A549 (cell line): ENCODE measurements around the gene SH3GL2. TPM values are rescaled to one million over a fixed set of nuclear protein-coding genes. Genes with fewer than 3 reads are reported as not detected.
A peak's percentile ranks its signal among the peaks of the same experiment; 100 is the strongest.

Experiments
- ATAC-seq, 2 experiments: fragments of 200-7000 bp in 1 of 2; fragments of >200 bp in 1 of 2; cut with Nextera tagmentation in 1 of 2; cut with Tn5 transposase in 1 of 2; 3 replicates each; pipeline versions ENCODE4 v1.8.0 to v1.9.1; 2018 to 2020; ENCODE audit warnings: mild to moderate bottlenecking in 1 of 2, moderate library complexity in 1 of 2
- CTCF ChIA-PET: fragments of 300-600 bp; sonication (Branson Sonifier 250); formaldehyde crosslinking; extraction: SDS; loops from one replicate; lab custom pipeline; 2021; ENCODE audit warnings: antibody characterized with exemption, inconsistent platforms; lab: Yijun Ruan, JAX
- POLR2A ChIA-PET: fragments of 350-600 bp; formaldehyde crosslinking; extraction: SDS; loops from one replicate; lab custom pipeline; 2021; ENCODE audit warnings: antibody characterized with exemption, inconsistent platforms; lab: Yijun Ruan, JAX
- DNase-seq, 2 experiments: peaks; one replicate each; pipeline versions ENCODE4 v3.0.0 to v3.0.0-alpha.2; 2011 to 2016; ENCODE audit warnings: low read depth in 1 of 2, low spot score in 1 of 2
- FAIRE-seq: peaks from 2 replicates; lab custom pipeline; 2011; peaks lifted over from hg19 to GRCh38; lab: Jason Lieb, UNC
- H3K27ac ChIP-seq, 2 experiments: fragments of >200 bp; sonication (Bioruptor Twin); formaldehyde crosslinking; 3 replicates each; pipeline ENCODE4 v1.5.1; 2016 to 2017
- H3K4me1 ChIP-seq: fragments of >200 bp; sonication (Bioruptor Twin); formaldehyde crosslinking; 3 replicates; pipeline ENCODE4 v1.6.1; 2016
- H3K4me2 ChIP-seq: fragments of >200 bp; sonication (Bioruptor Twin); formaldehyde crosslinking; 3 replicates; pipeline ENCODE4 v1.6.1; 2016
- H3K4me3 ChIP-seq: fragments of >200 bp; sonication (Bioruptor Twin); formaldehyde crosslinking; 3 replicates; pipeline ENCODE4 v1.5.1; 2016
- H3K9me3 ChIP-seq: fragments of >200 bp; sonication (Bioruptor Twin); formaldehyde crosslinking; 3 replicates; pipeline ENCODE4 v1.6.1; 2016
- BCL3 ChIP-seq: fragments of >200 bp; sonication (Bioruptor Twin); formaldehyde crosslinking; IDR thresholded peaks from 3 replicates; pipeline ENCODE4 v1.6.1; 2016
- CTCF ChIP-seq: fragments of >200 bp; sonication (Bioruptor Twin); formaldehyde crosslinking; IDR thresholded peaks from 3 replicates; pipeline ENCODE4 v1.5.1; 2016
- FOSL2 ChIP-seq, 2 experiments: fragments of 450-650 bp in 1 of 2; fragments of >200 bp in 1 of 2; sonication (Bioruptor Twin) in 1 of 2; formaldehyde crosslinking; IDR thresholded peaks; 2 replicates each; pipeline versions ENCODE4 v1.5.0 to v1.6.1; 2016 to 2020; ENCODE audit warnings: mild to moderate bottlenecking in 1 of 2, moderate library complexity in 1 of 2
- GATA3 ChIP-seq: IDR thresholded peaks from 2 replicates; pipeline ENCODE4 v1.6.1; 2012; ENCODE audit warnings: borderline replicate concordance
- HDAC2 ChIP-seq: fragments of 200-600 bp; sonication (generic); IDR thresholded peaks from 2 replicates; pipeline ENCODE4 v1.6.1; 2016
- HOXB13 ChIP-seq: fragments of 250-450 bp; sonication (Bioruptor Pico); IDR thresholded peaks from 2 replicates; pipeline ENCODE4 v1.5.0; 2020; ENCODE audit warnings: low read depth, mild to moderate bottlenecking, moderate library complexity
- MYC ChIP-seq: IDR thresholded peaks from 2 replicates; pipeline ENCODE4 v1.6.1; 2012; ENCODE audit warnings: mild to moderate bottlenecking, inconsistent platforms, low read length, improper control_type of control experiment, borderline replicate concordance
- NR3C1 ChIP-seq: fragments of >200 bp; sonication (Bioruptor Twin); formaldehyde crosslinking; IDR thresholded peaks from 3 replicates; pipeline ENCODE4 v1.6.1; 2017
- RAD21 ChIP-seq, 2 experiments: fragments of >200 bp in 1 of 2; sonication (Bioruptor Twin) in 1 of 2; formaldehyde crosslinking in 1 of 2; IDR thresholded peaks in 1 of 2; conservative IDR thresholded peaks in 1 of 2; 2 replicates in 1 of 2; 3 replicates in 1 of 2; pipeline ENCODE4 v1.6.1; 2012 to 2018; ENCODE audit warnings: inconsistent platforms in 1 of 2
- REST ChIP-seq: fragments of 200-600 bp; sonication (generic); IDR thresholded peaks from 2 replicates; pipeline ENCODE4 v1.6.1; 2016; ENCODE audit warnings: antibody characterized with exemption, mild to moderate bottlenecking, moderate library complexity
- SMC3 ChIP-seq: fragments of >200 bp; sonication (Bioruptor Twin); formaldehyde crosslinking; IDR thresholded peaks from 3 replicates; pipeline ENCODE4 v1.6.1; 2018; ENCODE audit warnings: inconsistent platforms
- ZSCAN20 ChIP-seq: fragments of 250-450 bp; sonication (Bioruptor Pico); IDR thresholded peaks from 2 replicates; pipeline ENCODE4 v1.8.0; 2022; ENCODE audit warnings: mild to moderate bottlenecking, moderate library complexity
- WGBS: methylation state at CpG from one replicate; pipeline ENCODE4 v1.1.6; 2017; ENCODE audit errors: missing lambda C conversion rate; 5-methylcytosine and 5-hydroxymethylcytosine counted together
- polyA plus RNA-seq, 4 experiments: library from polyadenylated mRNA; depleted of rRNA in 3 of 4; stranded (reverse); fragments of >200 nt; fragmentation: RNase III in 1 of 4; extraction: RNeasy Plus Mini Kit Qiagen cat#74134 plus additional on column Dnase treatment in 1 of 4; gene quantifications; 2 replicates in 3 of 4; 3 replicates in 1 of 4; pipeline ENCODE4 v1.2.3, GENCODE V29; 2011 to 2017

SH3GL2 gene
- polyA plus RNA-seq, 2 of the 4 experiments (the other 2 are of a cell fraction): 0.03 TPM

- DNase-seq (no peak), ATAC-seq (no peak), FAIRE-seq (no peak)
- Histone ChIP-seq H3K4me1 (no peaks in the 10 kb centered on the region), H3K4me3 (no peak overlapping the region), H3K9me3 (no peaks in the 10 kb centered on the region), H3K27ac (no peak overlapping the region), H3K4me2 (no peak overlapping the region)
- 17% methylated on average over 4 of the region's 4 CpGs for WGBS
- ChIA-PET POLR2A (no interaction called here), CTCF (interaction anchor here (0.8 to 5.6 kb wide), 25 partner anchors 9 to 1218 kb away, joined by 3 to 53 read pairs (median 6); no protein-coding TSS in a partner anchor)
- no peak for TF ChIP-seq HOXB13 (CRISPR knock-in tag)
- no peak for TF ChIP-seq HDAC2
- TF ChIP-seq CTCF: no peak
- no peak for TF ChIP-seq BCL3
- no peak for TF ChIP-seq GATA3
- no peak for TF ChIP-seq NR3C1
- TF ChIP-seq FOSL2 (IDR thresholded peaks at IDR 0.05): no peak
- no peak for TF ChIP-seq FOSL2 (CRISPR knock-in tag; IDR thresholded peaks at IDR 0.05)
- no peak for TF ChIP-seq MYC
Measured at GRCh38 chr9:17810317-17810716, 231.5 kb downstream of the SH3GL2 start.

GRCh38 chr9:17810728-17811571 lies 232.1 kb downstream of the SH3GL2 start:
- ATAC-seq (peak; percentile 69 to 82; a peak in 4 of 6 replicates), FAIRE-seq (no peak)
- CTCF ChIA-PET: interaction anchor here (0.5 to 5.6 kb wide), 40 partner anchors 10 to 1482 kb away, joined by 3 to 53 read pairs (median 4); no protein-coding TSS in a partner anchor

More at GRCh38 chr9:17810728-17811571, 232.1 kb downstream of the SH3GL2 start:
- POLR2A ChIA-PET: no interaction called here
- Histone ChIP-seq H3K4me3 (no peak overlapping the region), H3K9me3 (no peaks in the 10 kb centered on the region), H3K4me1 (no peaks in the 10 kb centered on the region), H3K4me2 (0 out of 3 replicates have a peak overlapping the region, but pooled peaks have one; percentile 7), H3K27ac (no peak overlapping the region)
- 5% methylated on average over 13 of the region's 13 CpGs for WGBS
- DNase-seq: peak; percentile 17 to 49
- TF ChIP-seq REST (no peak), ZSCAN20 (CRISPR knock-in tag) (no peak), RAD21 (conservative IDR thresholded peaks at IDR 0.05 in 1 of 2, IDR thresholded peaks at IDR 0.05 in 1 of 2) (peak; percentile 84 to 85), CTCF (peak; percentile 93), SMC3 (peak; percentile 64)
